Endothelial cell of umbilical vein (primary cell): Measurements from ENCODE around the gene TFG.

Source experiments
- POLR2A ChIP-seq: IDR thresholded peaks from 2 replicates; pipeline ENCODE4 v1.6.1; 2012; ENCODE audit warnings: low read depth, mild to moderate bottlenecking, control low read depth, low read length
- TF ChIP-seq, protein P1 (sequence below), 2 donors: IDR thresholded peaks; 1 replicate in 1 of 2; 2 replicates in 1 of 2; pipeline ENCODE4 v1.5.1; 2011; ENCODE audit warnings: low read length in 2 of 2, mild to moderate bottlenecking in 2 of 2, moderate library complexity in 2 of 2, control low read depth in 1 of 2, inconsistent platforms in 1 of 2, low read depth in 1 of 2; ENCODE audit not compliant: insufficient read depth in 1 of 2; ENCODE audit errors: extremely low read depth in 1 of 2

DNA sequence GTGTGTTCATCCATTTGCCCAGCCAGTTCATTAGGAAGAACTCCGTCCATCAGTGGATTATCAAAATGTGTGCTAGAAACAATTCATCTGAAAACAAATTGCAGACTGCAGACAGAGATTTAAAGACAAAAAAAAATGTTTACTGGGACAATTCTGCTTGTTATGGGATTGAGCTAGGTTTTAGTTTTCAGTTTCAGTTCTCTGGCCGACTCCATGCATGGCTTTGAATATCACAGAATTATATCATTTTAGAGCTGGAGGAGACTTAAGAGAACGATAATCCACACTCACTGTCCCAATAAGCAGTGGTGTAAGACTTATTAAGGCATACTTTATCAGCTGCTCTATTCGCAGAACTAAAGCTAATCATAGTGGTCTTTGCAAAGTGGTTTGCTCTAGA is 51.1 kb downstream of the TFG start:
- no peak for TF ChIP-seq POLR2A
- TF ChIP-seq, protein P1, sequence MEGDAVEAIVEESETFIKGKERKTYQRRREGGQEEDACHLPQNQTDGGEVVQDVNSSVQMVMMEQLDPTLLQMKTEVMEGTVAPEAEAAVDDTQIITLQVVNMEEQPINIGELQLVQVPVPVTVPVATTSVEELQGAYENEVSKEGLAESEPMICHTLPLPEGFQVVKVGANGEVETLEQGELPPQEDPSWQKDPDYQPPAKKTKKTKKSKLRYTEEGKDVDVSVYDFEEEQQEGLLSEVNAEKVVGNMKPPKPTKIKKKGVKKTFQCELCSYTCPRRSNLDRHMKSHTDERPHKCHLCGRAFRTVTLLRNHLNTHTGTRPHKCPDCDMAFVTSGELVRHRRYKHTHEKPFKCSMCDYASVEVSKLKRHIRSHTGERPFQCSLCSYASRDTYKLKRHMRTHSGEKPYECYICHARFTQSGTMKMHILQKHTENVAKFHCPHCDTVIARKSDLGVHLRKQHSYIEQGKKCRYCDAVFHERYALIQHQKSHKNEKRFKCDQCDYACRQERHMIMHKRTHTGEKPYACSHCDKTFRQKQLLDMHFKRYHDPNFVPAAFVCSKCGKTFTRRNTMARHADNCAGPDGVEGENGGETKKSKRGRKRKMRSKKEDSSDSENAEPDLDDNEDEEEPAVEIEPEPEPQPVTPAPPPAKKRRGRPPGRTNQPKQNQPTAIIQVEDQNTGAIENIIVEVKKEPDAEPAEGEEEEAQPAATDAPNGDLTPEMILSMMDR (IDR thresholded peaks at IDR 0.05; ENCODE audit: extremely low read depth in 1 of 2, insufficient read depth in 1 of 2, low read depth in 1 of 2, low read length in 2 of 2) = no peak
